Aorta (tissue), 5 donors: ENCODE measurements around the gene RPP21. TPM values are rescaled to one million over a fixed set of nuclear protein-coding genes. Genes with fewer than 3 reads are reported as not detected.

Experiments
- ATAC-seq: fragments of 200-7000 bp; cut with Tn5 transposase; one replicate; pipeline ENCODE4 v1.9.1; 2022; ENCODE audit warnings: moderate library complexity; ENCODE audit not compliant: low FRiP score
- DNase-seq, 2 donors: peaks; one replicate each; pipeline ENCODE4 v3.0.0-alpha.2; 2020
- H3K27ac ChIP-seq, 2 donors: one replicate each; pipeline ENCODE4 v1.5.1; 2013; ENCODE audit warnings: low read length in 2 of 2, mild to moderate bottlenecking in 2 of 2, moderate library complexity in 2 of 2, control low read depth in 1 of 2, inconsistent platforms in 1 of 2, low read depth in 1 of 2
- H3K27me3 ChIP-seq, 2 donors: one replicate each; pipeline ENCODE4 v1.6.1; 2013; ENCODE audit warnings: control low read depth in 1 of 2, low read length in 1 of 2, mild to moderate bottlenecking in 1 of 2, moderate library complexity in 1 of 2; ENCODE audit not compliant: insufficient read depth in 2 of 2, control insufficient read depth in 1 of 2
- H3K36me3 ChIP-seq, 2 donors: one replicate each; pipeline ENCODE4 v1.6.1; 2013; ENCODE audit warnings: control low read depth in 1 of 2, low read length in 1 of 2, mild to moderate bottlenecking in 1 of 2; ENCODE audit not compliant: insufficient read depth in 2 of 2, control insufficient read depth in 1 of 2
- H3K4me1 ChIP-seq, 2 donors: one replicate each; pipeline ENCODE4 v1.6.1; 2013; ENCODE audit warnings: low read length in 2 of 2, control low read depth in 1 of 2, mild to moderate bottlenecking in 1 of 2, moderate library complexity in 1 of 2; ENCODE audit not compliant: insufficient read depth in 2 of 2, control insufficient read depth in 1 of 2
- H3K4me3 ChIP-seq, 2 donors: one replicate each; pipeline ENCODE4 v1.5.1; 2013; ENCODE audit warnings: low read length in 2 of 2, control low read depth in 1 of 2, mild to moderate bottlenecking in 1 of 2
- H3K9me3 ChIP-seq: one replicate; pipeline ENCODE4 v1.6.1; 2013; ENCODE audit warnings: mild to moderate bottlenecking, low read length; ENCODE audit not compliant: control insufficient read depth
- WGBS, 2 donors: extraction: QIAGEN DNeasy Blood & Tissue Kit; methylation state at CpG; one replicate each; pipeline ENCODE4 v1.1.7; 2013; 5-methylcytosine and 5-hydroxymethylcytosine counted together
- intact Hi-C, 2 donors: fragments of 100-400 bp; cut with DNase I; formaldehyde crosslinking; loops; one replicate each; pipeline versions ENCODE4 v1.14.2 to v1.15.0; 2022
- polyA plus RNA-seq, 2 donors: library from polyadenylated mRNA; stranded (reverse); fragments of 200-250 nt; gene quantifications; one replicate each; pipeline ENCODE4 v1.2.3, GENCODE V29; 2013
- total RNA-seq, 2 donors: library from RNA; stranded (reverse); fragmentation: NEBNext Ultra II Directional; extraction: Animal tissue kit (Norgen Biotek cat#: 25700); gene quantifications; one replicate each; pipeline ENCODE4 v1.2.1, GENCODE V29; 2021
- donor health status: healthy with polysubstance abuse.
- donor health status: Bipolar disorder and iron deficiency.
- donor health status: DM: no; HTN: no; CAD: no.
- donor health status: DM: no; HTN: no; CAD: no.
- donor health status: DM: yes; HTN: yes; CAD: no.

RPP21 gene
- total and polyA plus RNA-seq, 4 donors, result 26.7 to 119 (median 55.4) TPM

- no peak overlapping the region for H3K27ac ChIP-seq
- 50% methylated on average over 3 of the region's 3 CpGs for WGBS, 2 donors
- H3K27me3 ChIP-seq, result peaks cover 0 to 2% of the 10 kb centered on the region in 2 donors
- no peaks in the 10 kb centered on the region for H3K36me3 ChIP-seq
- H3K9me3 ChIP-seq, result no peaks in the 10 kb centered on the region
- DNase-seq (no peak), ATAC-seq (no peak)
- H3K4me3 ChIP-seq, result no peak overlapping the region
- no peaks in the 10 kb centered on the region for H3K4me1 ChIP-seq
- intact Hi-C loops, result no loop called here
These were observed 41.2 kb downstream of the RPP21 start for GRCh38 chr6:30386166-30386565.

DNA sequence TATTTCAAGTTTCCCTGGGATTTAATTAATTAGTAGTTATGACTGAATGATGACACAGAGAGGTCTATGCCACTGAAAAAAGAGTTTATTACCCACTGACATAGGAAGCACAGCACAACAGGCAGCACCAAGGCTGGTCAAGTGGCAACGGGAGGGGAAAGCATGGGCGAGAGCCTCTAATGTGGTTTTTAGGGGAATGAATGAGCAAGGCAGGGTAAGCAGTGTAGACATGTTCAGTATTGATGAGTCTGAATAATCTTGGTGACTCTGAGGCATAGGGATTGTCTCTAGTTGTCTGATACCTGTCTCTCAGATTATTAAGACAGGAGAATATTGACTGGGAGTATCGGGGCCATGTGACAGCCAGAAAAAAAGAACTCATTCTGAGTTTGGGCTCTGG is 46.3 kb downstream of the RPP21 start:
- 61 to 64% methylated on average over 3 of the region's 3 CpGs for WGBS, 2 donors
- ATAC-seq, result no peak

DNA sequence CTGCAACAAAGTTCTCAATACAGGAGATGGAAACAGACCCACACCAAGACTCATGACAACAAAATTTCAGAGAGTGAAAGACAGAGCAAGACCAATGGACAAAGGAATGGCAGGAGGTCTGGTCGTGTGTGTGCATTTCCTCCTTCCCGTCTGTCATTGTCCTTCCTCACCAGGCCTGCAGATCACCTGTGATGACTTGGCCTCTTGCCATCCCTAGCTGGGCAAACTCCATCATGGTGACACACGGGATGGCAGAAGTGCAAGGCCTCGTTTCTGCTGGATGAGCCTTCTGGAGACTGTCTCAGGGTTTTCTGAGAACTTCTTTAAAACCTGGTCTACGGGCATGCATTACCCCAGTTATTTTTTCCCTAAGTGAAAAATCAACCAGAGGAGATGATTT is 49.2 kb downstream of the RPP21 start:
- ATAC-seq (no peak), DNase-seq (no peak)
- 40 to 55% methylated on average over 5 of the region's 5 CpGs for WGBS, 2 donors
- H3K27ac ChIP-seq, result no peak overlapping the region
- no peak overlapping the region for H3K4me3 ChIP-seq
- H3K9me3 ChIP-seq, result no peaks in the 10 kb centered on the region
- H3K36me3 ChIP-seq, result no peaks in the 10 kb centered on the region
- peaks cover 0 to 2% of the 10 kb centered on the region in 2 donors for H3K27me3 ChIP-seq
- intact Hi-C loops, result no loop called here
- no peaks in the 10 kb centered on the region for H3K4me1 ChIP-seq

More for the DNA sequence above, 46.3 kb downstream of the RPP21 start:
- no peak overlapping the region for H3K27ac ChIP-seq
- no peak for DNase-seq
- H3K4me3 ChIP-seq, result no peak overlapping the region
- H3K27me3 ChIP-seq, result peaks cover 0 to 2% of the 10 kb centered on the region in 2 donors
- H3K9me3 ChIP-seq, result no peaks in the 10 kb centered on the region
- H3K4me1 ChIP-seq, result no peaks in the 10 kb centered on the region
- intact Hi-C loops, result no loop called here
- H3K36me3 ChIP-seq, result no peaks in the 10 kb centered on the region

Other genes with a start within 250 kb of the RPP21 start
- not detected for gene TRIM31, start 232.1 kb upstream of the RPP21 start, total RNA-seq
- 10 to 100 TPM in 1 of 2 donors, under 1 TPM in 1; 0.79 to 13.8 TPM for gene TRIM31, start 232.1 kb upstream of the RPP21 start, polyA plus RNA-seq
- gene TRIM40, start 209.0 kb upstream of the RPP21 start, total RNA-seq, result not detected
- gene TRIM40, start 209.0 kb upstream of the RPP21 start, polyA plus RNA-seq, result 1 to 10 TPM in 1 of 2 donors, not detected in 1; 2.9 TPM
- gene TRIM10, start 183.9 kb upstream of the RPP21 start, total RNA-seq, result under 1 TPM in 1 of 2 donors, not detected in 1; 0.12 TPM
- under 1 TPM in 1 of 2 donors, not detected in 1; 0.13 TPM for gene TRIM10, start 183.9 kb upstream of the RPP21 start, polyA plus RNA-seq
- gene TRIM15, start 181.6 kb upstream of the RPP21 start, total RNA-seq, result not detected
- gene TRIM15, start 181.6 kb upstream of the RPP21 start, polyA plus RNA-seq, result 1 to 10 TPM; 1.6 to 7.0 TPM
- gene TRIM26, start 131.8 kb upstream of the RPP21 start, total RNA-seq, result 10 to 100 TPM; 35.1 to 36.5 TPM
- 10 to 100 TPM; 20.1 to 24.3 TPM for gene TRIM26, start 131.8 kb upstream of the RPP21 start, polyA plus RNA-seq
- gene TRIM39, start 18.2 kb upstream of the RPP21 start, total RNA-seq, result 10 to 100 TPM; 13.8 to 15.5 TPM
- gene TRIM39, start 18.2 kb upstream of the RPP21 start, polyA plus RNA-seq, result 10 to 100 TPM; 10.3 to 15.7 TPM
- gene HLA-E, start 144.4 kb downstream of the RPP21 start, total RNA-seq, result 100 to 1,000 TPM; 373 to 506 TPM
- 100 to 1,000 TPM; 148 to 328 TPM for gene HLA-E, start 144.4 kb downstream of the RPP21 start, polyA plus RNA-seq
- gene GNL1, start 211.3 kb downstream of the RPP21 start, total RNA-seq, result 10 to 100 TPM; 73.7 to 76.9 TPM
- gene GNL1, start 211.3 kb downstream of the RPP21 start, polyA plus RNA-seq, result 100 to 1,000 TPM in 1 of 2 donors, 10 to 100 TPM in 1; 52.6 to 116 TPM
- gene PRR3, start 212.1 kb downstream of the RPP21 start, total RNA-seq, result 10 to 100 TPM in 1 of 2 donors, 1 to 10 TPM in 1; 7.5 to 11.6 TPM
- gene PRR3, start 212.1 kb downstream of the RPP21 start, polyA plus RNA-seq, result 1 to 10 TPM; 4.1 to 9.5 TPM
- gene ABCF1, start 226.3 kb downstream of the RPP21 start, total RNA-seq, result 10 to 100 TPM; 35.4 to 41.2 TPM
- 10 to 100 TPM; 20.6 to 22.3 TPM for gene ABCF1, start 226.3 kb downstream of the RPP21 start, polyA plus RNA-seq